Cardiac septum (tissue), 1 donor: ENCODE data around the gene HRAS. TPM values are rescaled to one million over a fixed set of nuclear protein-coding genes. Genes with fewer than 3 reads are reported as not detected.

Experiments
- DNase-seq: peaks from one replicate; pipeline ENCODE4 v3.0.0-alpha.2; 2020; ENCODE audit warnings: low spot score
- intact Hi-C: fragments of 100-400 bp; cut with DNase I; formaldehyde crosslinking; loops from one replicate; pipeline ENCODE4 v1.14.0; 2022
- total RNA-seq: library from RNA; stranded (reverse); fragmentation: NEBNext Ultra II Directional; extraction: Animal tissue kit (Norgen Biotek cat#: 25700); gene quantifications from one replicate; pipeline ENCODE4 v1.2.1, GENCODE V29; 2021
- donor health status: DM: no; HTN: no; CAD: no.

HRAS gene
- total RNA-seq, 1 donor from 2014 or later, result 75.9 TPM

DNA sequence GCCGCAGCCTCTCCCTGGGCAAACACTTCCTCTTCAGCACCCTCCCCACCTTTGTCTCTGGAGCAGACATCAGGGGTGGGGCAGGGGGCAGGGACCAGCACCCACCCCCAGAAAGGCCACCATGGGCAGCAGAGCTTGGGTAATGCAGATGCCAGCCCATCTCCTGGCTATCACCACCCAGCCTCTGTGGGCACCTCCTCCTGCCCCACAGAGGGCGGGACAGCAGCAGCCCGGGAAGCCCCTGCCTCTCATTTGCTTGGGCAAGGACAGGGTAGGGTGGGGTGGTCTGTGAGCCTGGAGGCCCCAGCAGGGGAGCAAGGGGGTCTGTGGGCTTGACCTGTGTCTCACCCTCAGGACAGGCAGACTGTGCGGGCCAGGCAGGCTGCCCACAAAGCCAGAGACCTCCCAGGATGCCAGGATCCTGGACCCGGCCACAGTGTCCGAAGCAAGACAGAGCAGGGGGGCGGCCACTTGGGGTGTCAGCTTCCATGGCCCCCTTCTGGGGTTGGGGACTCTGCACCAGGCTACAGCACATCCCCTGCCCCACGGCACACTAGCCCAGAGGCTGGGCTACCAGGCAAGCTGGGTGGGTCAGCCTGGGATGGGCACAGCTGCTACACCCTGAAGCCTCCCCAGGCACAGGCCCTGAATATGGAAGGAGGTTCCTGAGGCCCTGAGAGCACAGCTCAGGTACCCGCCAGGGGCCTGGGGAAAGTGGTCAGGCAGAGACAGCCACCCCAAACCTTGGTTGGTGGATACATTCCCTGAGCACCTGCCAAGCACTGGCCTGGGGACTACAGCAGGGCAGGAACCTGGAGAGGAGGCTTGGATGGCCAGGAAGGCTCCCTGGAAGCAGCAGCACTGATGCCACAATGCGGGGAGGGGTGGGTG is 32.8 kb downstream of the HRAS start:
- no peak for DNase-seq
- intact Hi-C loops, result loop anchor here (5.0 to 10.0 kb wide), 2 partner anchors 35 to 268 kb away; partner anchors contain the start of genes PSMD13 and SIRT3

DNA sequence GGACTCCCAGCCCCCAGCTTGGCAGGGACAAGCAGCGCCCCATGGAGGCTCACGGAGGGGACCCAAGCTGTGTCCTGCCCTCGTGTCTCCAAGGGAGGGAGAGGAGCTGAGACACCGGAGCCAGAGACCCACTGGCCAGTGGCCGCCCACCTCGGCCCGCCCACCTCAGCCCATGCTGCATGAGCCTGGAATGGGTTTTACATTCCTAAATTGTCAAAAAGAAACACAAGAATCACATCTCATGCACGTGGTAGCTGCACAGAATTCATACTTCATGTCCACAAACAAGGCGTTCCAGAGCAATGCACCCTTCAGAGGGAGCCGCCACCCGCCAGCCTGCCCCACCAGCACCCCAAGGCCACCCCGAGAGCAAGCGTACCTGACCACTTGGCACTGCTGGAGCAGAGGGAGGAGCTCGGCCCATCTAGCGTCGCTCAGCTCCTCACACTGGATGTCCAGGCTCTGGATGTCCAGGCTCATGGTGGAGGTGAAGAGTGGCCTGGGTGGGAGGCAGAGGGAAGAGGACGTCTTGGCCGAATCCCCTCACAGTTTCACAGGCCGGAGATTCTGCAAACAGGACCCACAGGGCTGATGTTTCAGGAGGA is 33.6 kb downstream of the HRAS start:
- no peak for DNase-seq
- intact Hi-C loops, result loop anchor here (5.0 to 10.0 kb wide), 2 partner anchors 34 to 267 kb away; partner anchors contain the start of genes PSMD13 and SIRT3

DNA sequence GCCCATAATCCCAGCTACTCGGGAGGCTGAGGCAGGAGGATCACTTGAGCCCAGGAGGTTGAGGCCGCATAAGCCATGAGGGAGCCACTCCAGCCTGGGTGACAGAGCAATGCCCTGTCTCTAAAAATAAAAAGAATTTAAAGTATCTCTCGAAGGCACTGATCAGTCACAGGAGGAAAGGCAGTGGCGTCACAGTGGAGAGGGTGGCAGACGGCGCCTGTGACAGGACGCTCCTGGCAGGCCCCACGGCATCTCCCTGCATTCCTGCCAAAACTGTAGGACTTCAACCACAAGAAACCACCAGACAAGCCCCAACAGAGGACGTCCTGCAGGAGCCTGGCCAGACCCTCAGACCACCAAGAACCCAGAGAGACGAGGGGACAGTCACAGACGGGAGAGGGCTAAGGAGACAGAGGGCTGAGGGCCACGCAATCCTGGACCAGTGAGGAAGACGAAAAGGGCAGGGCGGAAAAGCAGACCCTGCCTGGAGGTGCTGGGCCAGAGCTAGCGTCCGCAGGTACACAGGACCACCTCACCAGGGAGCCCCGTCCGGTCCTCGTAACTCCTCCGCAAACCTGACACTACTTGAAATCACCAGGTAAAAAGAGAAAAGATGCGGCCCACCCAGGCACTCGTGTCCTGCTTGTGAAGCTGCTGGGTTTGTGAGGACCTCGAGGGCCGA is 34.2 kb downstream of the HRAS start:
- DNase-seq, result no peak
- intact Hi-C loops, result loop anchor here (5.0 to 10.0 kb wide), 2 partner anchors 34 to 266 kb away; partner anchors contain the start of genes PSMD13 and SIRT3

DNA sequence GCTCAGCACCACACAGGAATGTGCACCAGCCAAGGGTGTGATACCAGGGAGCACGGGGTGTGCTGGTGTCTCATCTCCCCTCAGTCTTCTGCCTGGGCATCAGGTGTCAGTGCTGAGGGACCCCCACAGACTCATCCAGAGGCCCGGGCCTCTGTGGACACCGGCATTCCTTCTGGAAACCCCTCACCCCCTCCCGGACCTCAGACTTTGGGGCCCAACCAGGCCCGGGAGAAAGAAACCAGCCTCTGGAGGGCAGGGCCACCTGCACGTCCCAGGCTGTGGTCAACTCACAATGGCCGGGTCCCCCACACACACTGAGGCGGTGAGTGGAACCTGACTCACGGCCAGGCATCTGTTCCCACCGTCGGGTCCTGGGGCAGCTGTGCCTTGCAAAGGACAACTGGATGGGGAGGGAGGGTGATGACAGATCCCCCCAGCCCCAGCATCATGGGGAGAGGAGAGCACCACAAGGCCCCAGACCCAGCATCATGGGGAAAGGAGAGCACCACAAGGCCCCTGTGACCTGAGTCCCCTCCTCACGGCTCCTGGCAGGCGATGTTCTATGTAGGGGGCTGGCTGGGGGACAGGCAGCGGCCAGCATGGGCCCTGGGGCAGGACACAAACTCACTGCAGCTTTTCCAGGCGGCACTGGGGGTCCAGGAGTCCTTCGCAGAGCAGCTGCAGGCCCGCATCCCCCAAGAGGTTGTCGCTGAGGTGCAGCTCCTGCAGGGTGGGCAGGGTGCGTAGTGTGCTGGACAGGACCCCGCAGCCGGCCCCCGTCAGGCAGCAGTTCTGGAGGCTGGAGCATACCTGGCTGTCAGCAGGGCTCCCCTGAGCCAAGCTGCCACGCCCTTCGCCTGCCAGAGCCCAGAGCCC is 35.9 kb downstream of the HRAS start:
- DNase-seq, result no peak
- intact Hi-C loops, result loop anchor here (5.0 to 10.0 kb wide), 2 partner anchors 32 to 265 kb away; partner anchors contain the start of genes PSMD13 and SIRT3

DNA sequence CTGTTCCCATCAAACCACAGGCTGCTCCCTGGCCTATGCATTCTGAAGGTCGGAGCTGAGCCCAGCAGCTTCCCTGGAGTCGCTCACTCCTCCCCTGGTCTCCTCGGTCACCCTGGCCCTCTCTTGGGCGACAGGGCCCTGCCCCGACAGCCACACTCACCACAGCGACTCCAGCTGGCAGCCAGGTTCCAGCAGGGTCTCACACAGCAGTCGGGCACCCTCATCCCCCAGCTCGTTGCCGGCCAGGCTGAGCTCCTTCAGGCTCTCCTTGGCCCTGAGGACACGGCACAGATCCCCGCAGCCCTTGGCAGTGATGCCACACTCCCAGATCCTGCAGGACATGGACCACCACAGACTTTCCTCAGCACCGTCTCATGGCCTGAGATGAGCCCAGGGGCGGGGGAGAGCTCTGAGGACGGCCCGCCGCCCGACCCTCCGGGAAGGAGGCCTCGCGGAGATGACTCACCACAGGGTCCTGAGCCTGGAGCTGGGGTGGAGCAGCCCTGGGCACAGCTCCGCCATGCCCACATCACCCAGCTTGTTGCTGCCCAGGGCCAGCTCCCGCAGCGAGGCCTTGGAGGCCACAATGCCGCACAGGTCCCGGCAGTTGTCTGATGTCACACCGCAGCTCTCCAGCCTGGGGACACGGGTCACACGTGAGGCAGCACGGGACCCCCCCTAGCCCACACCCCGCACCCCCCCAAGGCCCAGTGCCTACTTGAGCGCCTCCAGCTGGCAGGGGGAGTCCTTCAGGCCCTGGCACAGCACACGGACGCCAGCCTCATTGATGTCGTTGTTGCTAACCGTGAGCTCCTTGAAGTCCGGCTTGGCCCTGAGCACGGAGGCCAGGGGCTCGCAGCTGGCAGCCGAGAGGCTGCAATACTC is 36.8 kb downstream of the HRAS start:
- intact Hi-C loops, result no loop called here

DNA sequence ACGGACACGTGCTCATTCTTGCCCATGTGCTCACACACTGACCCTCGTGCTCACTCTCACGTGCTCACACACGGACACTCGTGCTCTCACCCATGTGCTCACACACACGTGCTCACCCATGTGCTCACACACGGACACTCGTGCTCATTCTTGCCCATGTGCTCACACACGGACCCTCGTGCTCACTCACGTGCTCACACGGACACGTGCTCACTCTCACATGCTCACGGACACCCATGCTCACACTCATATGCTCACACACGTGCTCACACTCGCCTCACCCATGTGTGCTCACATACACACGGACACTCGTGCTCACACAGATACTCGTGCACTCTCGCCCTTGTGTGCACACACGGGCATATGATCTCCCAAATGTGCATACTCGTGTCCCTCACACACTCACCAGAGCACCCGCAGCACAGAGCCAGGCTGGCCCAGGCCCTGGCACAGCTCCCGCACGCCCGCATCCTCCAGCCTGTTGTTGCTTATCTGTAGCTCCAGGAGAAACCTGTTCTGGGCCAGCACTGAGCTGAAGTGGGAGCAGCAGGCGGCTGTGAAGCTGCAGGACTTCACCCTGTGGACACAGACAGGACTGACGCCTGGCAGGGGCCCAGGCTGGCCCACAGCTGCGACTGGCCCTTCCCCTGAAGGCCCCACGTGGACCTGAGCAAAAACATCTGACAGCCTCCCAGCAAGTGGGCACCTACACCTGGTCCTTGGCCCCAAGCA is 37.6 kb downstream of the HRAS start:
- intact Hi-C loops, result no loop called here
- DNase-seq, result no peak

More for the DNA sequence above, 36.8 kb downstream of the HRAS start:
- no peak for DNase-seq

GRCh38 chr11:496834-497564 is 38.4 kb downstream of the HRAS start:
- no peak for DNase-seq
- intact Hi-C loops, result no loop called here

DNA sequence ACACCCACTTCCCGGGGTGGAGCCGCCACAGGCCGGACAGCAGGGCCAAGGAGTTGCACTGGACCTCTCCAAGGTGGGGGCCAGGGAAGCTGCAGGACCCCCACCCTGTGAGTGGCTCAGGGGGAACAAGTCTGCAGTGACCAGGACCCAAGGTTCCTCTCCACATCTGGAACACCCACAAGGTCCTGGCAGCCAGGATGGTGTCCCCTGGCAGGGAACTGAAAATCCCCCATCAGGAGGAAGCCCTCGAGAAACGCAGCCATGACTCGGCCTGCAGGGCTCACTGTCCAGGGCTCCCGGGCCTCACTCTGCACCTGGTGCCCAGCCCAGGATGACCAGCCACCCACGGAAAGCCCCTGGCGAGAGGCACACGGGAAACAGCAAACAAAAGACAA is 39.8 kb downstream of the HRAS start:
- intact Hi-C loops, result no loop called here
- no peak for DNase-seq

DNA sequence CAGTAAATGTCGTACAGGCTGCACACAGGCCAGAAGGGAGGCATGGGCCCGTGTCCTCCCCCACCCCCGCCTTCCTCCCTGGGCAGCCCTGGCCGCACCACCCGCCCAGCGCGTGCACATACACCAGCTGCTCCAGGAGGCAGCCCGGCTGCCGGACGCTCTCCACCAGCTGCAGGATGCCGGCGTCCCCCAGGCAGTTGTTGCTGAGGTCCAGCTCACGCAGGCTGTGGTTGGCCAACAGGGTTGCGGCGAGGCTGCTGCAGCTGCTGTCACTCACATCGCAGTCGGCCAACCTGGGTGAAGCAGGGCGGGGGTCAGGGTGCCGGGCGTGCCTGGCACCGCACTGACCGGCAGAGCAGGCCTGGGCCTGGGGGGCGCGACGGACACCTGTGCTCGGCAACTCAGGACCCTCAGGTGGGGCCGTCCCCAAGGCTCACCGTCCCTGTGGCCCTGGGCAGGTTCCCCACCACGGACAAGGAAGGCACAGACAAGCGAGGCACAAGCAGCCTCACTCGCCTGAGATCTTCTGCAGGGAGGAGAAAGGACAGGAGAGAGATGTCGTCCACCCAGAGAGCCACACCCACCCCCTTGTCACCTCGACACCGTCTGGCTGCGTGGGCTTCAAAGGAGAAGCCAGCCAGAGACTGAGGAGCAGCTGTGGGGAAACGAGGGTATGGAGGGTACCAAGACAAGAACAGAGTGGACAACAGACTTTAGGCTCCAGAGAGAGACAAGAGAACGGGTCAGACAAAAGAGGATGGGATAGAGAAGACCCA is 40.4 kb downstream of the HRAS start:
- intact Hi-C loops, result no loop called here
- no peak for DNase-seq

GRCh38 chr11:492427-493226 is 42.7 kb downstream of the HRAS start:
- intact Hi-C loops, result no loop called here
- no peak for DNase-seq

- no peak for DNase-seq
- intact Hi-C loops, result no loop called here
These were observed 44.0 kb downstream of the HRAS start for GRCh38 chr11:491358-491757.

DNA sequence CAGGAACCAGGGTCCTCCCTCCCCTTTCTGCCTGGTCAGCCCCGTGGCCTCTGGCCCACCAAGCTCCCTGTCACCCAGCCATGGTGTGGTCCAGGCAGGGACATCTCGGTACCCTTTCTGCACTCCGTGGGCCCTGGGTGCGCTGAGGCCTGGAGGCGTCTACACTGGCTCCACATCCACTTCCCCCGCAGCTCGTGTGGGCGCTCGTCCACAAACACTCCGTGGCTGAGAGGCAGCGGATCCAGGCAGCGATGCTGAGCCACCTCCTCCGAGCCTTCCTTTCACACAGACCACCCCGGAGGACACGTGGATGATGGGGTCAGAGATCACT is 44.5 kb downstream of the HRAS start:
- intact Hi-C loops, result no loop called here
- DNase-seq, result no peak

DNA sequence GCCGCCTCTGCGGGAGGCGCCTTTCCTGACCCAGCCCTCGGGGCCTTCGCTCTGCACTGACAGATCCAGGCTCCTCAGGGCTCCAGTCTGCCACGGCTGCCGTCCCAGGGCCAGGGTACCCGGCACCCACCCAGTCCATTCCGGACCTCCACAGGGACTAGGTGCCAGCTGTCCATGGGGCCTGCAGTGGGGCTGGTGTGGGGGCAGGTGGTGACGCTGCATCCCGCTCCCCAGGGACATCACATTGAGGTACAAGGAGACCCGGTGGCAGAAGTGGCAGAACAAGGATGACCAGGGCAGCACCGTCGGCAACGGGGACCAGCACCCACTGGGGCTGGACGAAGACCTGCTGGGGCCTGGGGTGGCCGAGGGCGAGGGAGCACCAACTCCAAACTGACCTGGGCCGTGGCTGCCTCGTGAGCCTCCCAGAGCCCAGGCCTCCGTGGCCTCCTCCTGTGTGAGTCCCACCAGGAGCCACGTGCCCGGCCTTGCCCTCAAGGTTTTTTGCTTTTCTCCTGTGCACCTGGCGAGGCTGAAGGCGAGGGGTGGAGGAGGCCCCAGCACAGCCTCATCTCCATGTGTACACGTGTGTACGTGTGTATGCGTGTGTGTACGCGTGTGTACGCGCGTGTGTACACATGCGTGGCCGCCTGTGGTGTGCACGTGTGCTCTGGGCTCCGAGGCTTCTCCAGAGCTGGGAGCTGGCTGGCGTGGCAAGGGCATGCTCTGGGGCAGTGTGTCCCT is 45.0 kb downstream of the HRAS start:
- DNase-seq, result no peak
- intact Hi-C loops, result no loop called here

GRCh38 chr11:489610-490185 is 45.7 kb downstream of the HRAS start:
- DNase-seq, result no peak
- intact Hi-C loops, result no loop called here

GRCh38 chr11:488992-489391 is 46.4 kb downstream of the HRAS start:
- DNase-seq, result no peak
- intact Hi-C loops, result no loop called here
